CD4-positive, alpha-beta T cell (primary cell): ENCODE results near the gene LGI2. TPM values are rescaled to one million over a fixed set of nuclear protein-coding genes. Genes with fewer than 3 reads are reported as not detected.

Experiments used
- ATAC-seq: fragments of 200-7000 bp; cut with Tn5 transposase; one replicate; pipeline ENCODE4 v1.10.0; 2022; ENCODE audit warnings: mild to moderate bottlenecking; ENCODE audit not compliant: poor library complexity
- CTCF ChIA-PET: fragments of 350-600 bp; sonication (Branson Sonifier 250); formaldehyde crosslinking; loops from one replicate; lab custom pipeline; 2021; ENCODE audit warnings: antibody characterized with exemption, inconsistent platforms; lab: Charles Lee
- POLR2A ChIA-PET: fragments of 350-600 bp; sonication (Branson Sonifier 250); formaldehyde crosslinking; loops from one replicate; lab custom pipeline; 2021; ENCODE audit warnings: antibody characterized with exemption, inconsistent platforms; lab: Charles Lee
- DNase-seq, 14 experiments: peaks; one replicate each; pipeline ENCODE4 v3.0.0-alpha.2; 2013 to 2020; ENCODE audit warnings: mixed read lengths in 2 of 14
- H3K27ac ChIP-seq, 2 donors: one replicate each; pipeline versions ENCODE4 v1.5.1 to v1.7.0; 2013; ENCODE audit warnings: low read length in 2 of 2, low read depth in 1 of 2, mild to moderate bottlenecking in 1 of 2
- H3K27me3 ChIP-seq, 2 experiments: 1 replicate in 1 of 2; 2 replicates in 1 of 2; pipeline versions ENCODE4 v1.6.1 to v1.7.0; 2013; ENCODE audit warnings: low read length in 2 of 2, control low read depth in 1 of 2, mild to moderate bottlenecking in 1 of 2, moderate library complexity in 1 of 2; ENCODE audit not compliant: insufficient read depth in 2 of 2, control insufficient read depth in 1 of 2
- H3K36me3 ChIP-seq: one replicate; pipeline ENCODE4 v1.6.1; 2013; ENCODE audit warnings: low read length, control low read depth; ENCODE audit not compliant: insufficient read depth
- H3K4me1 ChIP-seq: one replicate; pipeline ENCODE4 v1.6.1; 2013; ENCODE audit warnings: low read length, control low read depth; ENCODE audit not compliant: insufficient read depth
- H3K4me3 ChIP-seq: one replicate; pipeline ENCODE4 v1.5.1; 2013; ENCODE audit warnings: mild to moderate bottlenecking, low read length, moderate library complexity
- H3K9me3 ChIP-seq, 2 experiments: 1 replicate in 1 of 2; 2 replicates in 1 of 2; pipeline versions ENCODE4 v1.6.1 to v1.7.0; 2013; ENCODE audit warnings: low read length in 2 of 2, mild to moderate bottlenecking in 2 of 2, control low read depth in 1 of 2, moderate library complexity in 1 of 2; ENCODE audit not compliant: control insufficient read depth in 1 of 2, insufficient read depth in 1 of 2
- H3K27ac Mint-ChIP-seq: one replicate; pipeline ENCODE4 v1.8.0; 2020; ENCODE audit warnings: mixed read lengths
- H3K27me3 Mint-ChIP-seq: one replicate; pipeline ENCODE4 v1.8.0; 2021; ENCODE audit warnings: mixed read lengths
- H3K36me3 Mint-ChIP-seq: one replicate; pipeline ENCODE4 v1.8.0; 2021; ENCODE audit warnings: low read depth, mixed read lengths
- H3K4me1 Mint-ChIP-seq: one replicate; pipeline ENCODE4 v1.8.0; 2021; ENCODE audit warnings: low read depth, mixed read lengths
- H3K4me3 Mint-ChIP-seq: one replicate; pipeline ENCODE4 v1.8.0; 2020; ENCODE audit warnings: mild to moderate bottlenecking, mixed read lengths
- H3K9me3 Mint-ChIP-seq: one replicate; pipeline ENCODE4 v1.8.0; 2020; ENCODE audit warnings: mixed read lengths
- intact Hi-C, 2 experiments: fragments of 100-400 bp; cut with DNase I in 1 of 2; cut with micrococcal nuclease in 1 of 2; formaldehyde crosslinking; loops; one replicate each; pipeline versions ENCODE4 v1.15.1 to v1.9.0; 2023 to 2025; cut with DNase I, micrococcal nuclease
- total RNA-seq, 174 experiments: library from RNA in 2 of 174; stranded (reverse) in 2 of 174; gene quantifications; one replicate each; pipeline ENCODE4 v1.2.3 and lab custom pipeline; 2021 to 2026
- TF ChIP-seq, protein P1 (sequence below): fragments of 200-600 bp; IDR thresholded peaks from one replicate; pipeline ENCODE4 v1.8.0; 2022; ENCODE audit warnings: antibody characterized with exemption, mild to moderate bottlenecking

The LGI2 gene
- total RNA-seq, 2 experiments from 2014 or later, result not detected

DNA sequence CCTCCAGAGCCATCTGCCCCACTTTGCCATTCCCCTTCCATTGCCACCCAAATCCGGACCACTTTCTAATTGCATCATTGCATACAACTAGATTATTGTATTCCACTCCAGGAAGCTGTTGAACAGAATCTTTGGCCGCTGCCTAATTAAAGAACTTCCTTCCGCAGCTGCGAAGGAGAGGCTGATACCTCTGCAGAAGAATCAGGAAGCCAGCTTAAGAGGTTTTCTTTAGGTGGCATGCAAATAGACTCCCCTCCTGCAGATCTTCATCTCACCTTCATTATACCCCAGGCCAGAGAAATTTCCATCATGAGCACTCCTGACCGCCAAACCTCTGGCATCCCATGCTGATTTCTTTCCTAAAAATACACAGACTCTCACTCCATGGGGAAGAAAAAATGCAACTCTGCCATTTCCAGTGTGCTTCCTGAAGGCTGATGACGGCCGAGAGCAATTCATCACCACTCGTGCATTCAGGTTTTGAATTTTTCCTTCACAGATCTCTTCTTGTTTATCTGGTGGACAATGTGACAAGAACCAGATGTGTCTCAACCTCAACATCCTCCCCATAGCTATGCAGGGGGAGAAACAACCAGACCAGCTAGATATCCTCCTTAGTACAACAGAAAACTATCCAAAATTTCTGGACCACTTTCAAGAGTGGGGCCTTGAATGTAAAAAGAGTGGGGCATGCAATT, 31.2 kb downstream of the LGI2 start:
- POLR2A ChIA-PET, result no interaction called here
- Histone ChIP-seq H3K36me3 (no peaks in the 10 kb centered on the region), H3K9me3 (no peaks in the 10 kb centered on the region), H3K4me1 (no peaks in the 10 kb centered on the region), H3K4me3 (no peak overlapping the region), H3K27ac (no peak overlapping the region), H3K27me3 (peaks cover 0 to 3% of the 10 kb centered on the region in 2 experiments)
- Mint-ChIP-seq H3K4me1 (peaks cover 10% of the 10 kb centered on the region), H3K4me3 (no peak overlapping the region), H3K36me3 (no peaks in the 10 kb centered on the region), H3K27me3 (peaks cover 9% of the 10 kb centered on the region), H3K9me3 (no peaks in the 10 kb centered on the region), H3K27ac (no peak overlapping the region)
- intact Hi-C loops, result no loop called here
- TF ChIP-seq, protein P1, sequence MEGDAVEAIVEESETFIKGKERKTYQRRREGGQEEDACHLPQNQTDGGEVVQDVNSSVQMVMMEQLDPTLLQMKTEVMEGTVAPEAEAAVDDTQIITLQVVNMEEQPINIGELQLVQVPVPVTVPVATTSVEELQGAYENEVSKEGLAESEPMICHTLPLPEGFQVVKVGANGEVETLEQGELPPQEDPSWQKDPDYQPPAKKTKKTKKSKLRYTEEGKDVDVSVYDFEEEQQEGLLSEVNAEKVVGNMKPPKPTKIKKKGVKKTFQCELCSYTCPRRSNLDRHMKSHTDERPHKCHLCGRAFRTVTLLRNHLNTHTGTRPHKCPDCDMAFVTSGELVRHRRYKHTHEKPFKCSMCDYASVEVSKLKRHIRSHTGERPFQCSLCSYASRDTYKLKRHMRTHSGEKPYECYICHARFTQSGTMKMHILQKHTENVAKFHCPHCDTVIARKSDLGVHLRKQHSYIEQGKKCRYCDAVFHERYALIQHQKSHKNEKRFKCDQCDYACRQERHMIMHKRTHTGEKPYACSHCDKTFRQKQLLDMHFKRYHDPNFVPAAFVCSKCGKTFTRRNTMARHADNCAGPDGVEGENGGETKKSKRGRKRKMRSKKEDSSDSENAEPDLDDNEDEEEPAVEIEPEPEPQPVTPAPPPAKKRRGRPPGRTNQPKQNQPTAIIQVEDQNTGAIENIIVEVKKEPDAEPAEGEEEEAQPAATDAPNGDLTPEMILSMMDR, result no peak
- ATAC-seq (no peak), DNase-seq (no peak)
- CTCF ChIA-PET, result no interaction called here

DNA sequence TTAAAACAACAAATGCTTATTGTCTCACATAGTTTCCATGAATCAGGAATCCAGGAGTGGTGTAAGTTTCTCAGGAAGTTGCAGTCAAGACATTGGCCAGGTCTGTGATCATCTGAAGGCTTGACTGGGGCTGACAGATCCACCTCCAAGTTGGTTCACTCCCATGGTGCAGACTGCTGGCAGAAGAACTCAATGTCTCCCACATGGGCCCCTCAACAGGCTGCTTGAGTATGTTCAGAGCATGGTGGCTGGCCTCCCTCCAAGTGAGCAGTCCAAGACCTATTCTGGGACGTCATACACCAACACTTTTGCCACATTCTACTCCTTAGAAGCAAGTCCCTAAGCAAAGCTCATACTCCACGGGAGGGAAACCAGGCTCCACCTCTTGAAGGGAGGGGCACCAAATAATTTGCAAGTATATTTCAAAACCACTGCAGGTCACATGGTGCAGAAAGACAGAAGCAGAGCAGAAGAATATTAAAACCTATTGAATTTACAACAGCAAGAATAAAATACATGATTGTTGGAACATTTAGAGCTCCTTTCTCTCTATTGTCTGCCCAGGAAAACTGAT, 35.3 kb downstream of the LGI2 start:
- DNase-seq, result no peak
- Histone ChIP-seq H3K4me3 (no peak overlapping the region), H3K27ac (no peak overlapping the region), H3K9me3 (no peaks in the 10 kb centered on the region), H3K4me1 (no peaks in the 10 kb centered on the region), H3K27me3 (peaks cover 0 to 3% of the 10 kb centered on the region in 2 experiments), H3K36me3 (no peaks in the 10 kb centered on the region)
- CTCF ChIA-PET, result no interaction called here
- Mint-ChIP-seq H3K36me3 (no peaks in the 10 kb centered on the region), H3K4me3 (no peak overlapping the region), H3K27ac (no peak overlapping the region), H3K27me3 (peaks cover 7% of the 10 kb centered on the region), H3K9me3 (no peaks in the 10 kb centered on the region), H3K4me1 (peaks cover 10% of the 10 kb centered on the region)
- POLR2A ChIA-PET, result no interaction called here
- TF ChIP-seq, protein P1, result no peak
- intact Hi-C loops, result no loop called here
- ATAC-seq, result no peak

DNA sequence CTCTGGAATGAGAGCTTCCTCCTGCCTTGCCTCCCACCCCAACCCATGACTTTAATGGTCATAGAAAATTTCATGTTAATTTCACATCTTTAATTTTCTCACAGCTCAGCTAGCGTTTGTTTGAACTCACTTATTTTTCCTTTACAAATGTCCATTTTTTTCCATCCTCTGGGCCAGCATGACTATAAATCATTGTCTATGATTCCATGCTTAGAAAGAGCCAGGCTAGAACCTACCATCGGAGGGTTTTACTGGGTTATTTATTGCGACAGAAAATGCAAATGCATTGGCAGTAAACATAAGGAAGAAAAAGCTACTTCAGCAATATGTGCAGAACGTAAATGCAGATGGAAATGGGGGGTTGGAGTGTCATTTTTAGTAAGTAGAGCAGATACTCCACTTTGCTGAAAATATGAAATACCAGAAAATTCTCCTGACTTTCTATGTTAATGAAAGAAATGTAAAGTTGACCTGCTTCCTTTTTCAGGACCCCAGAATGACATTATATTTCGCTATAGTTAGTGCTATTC, 37.1 kb downstream of the LGI2 start:
- ATAC-seq, result no peak
- POLR2A ChIA-PET, result no interaction called here
- H3K36me3 ChIP-seq, result no peaks in the 10 kb centered on the region
- Mint-ChIP-seq H3K9me3 (no peaks in the 10 kb centered on the region), H3K27me3 (peaks cover 7% of the 10 kb centered on the region), H3K4me3 (no peak overlapping the region), H3K4me1 (no peaks in the 10 kb centered on the region), H3K27ac (no peak overlapping the region), H3K36me3 (no peaks in the 10 kb centered on the region)
- peaks cover 0 to 3% of the 10 kb centered on the region in 2 experiments for H3K27me3 ChIP-seq
- H3K9me3 ChIP-seq, result no peaks in the 10 kb centered on the region
- TF ChIP-seq, protein P1, result no peak
- no peaks in the 10 kb centered on the region for H3K4me1 ChIP-seq
- CTCF ChIA-PET, result no interaction called here
- no peak overlapping the region for H3K4me3 ChIP-seq
- DNase-seq, result no peak
- H3K27ac ChIP-seq, result no peak overlapping the region
- intact Hi-C loops, result no loop called here
